Naive B cell (primary cell): ENCODE measurements around the gene FAM131B. TPM values are rescaled to one million over a fixed set of nuclear protein-coding genes. Genes with fewer than 3 reads are reported as not detected.
"Not testable (repeated sequence)": the region's sequence is repeated elsewhere in the genome, so short reads cannot be mapped to it uniquely, and the experiment has no call there.

ENCODE experiments used
- ATAC-seq, 2 donors: fragments of 150-1000 bp; cut with Tn5 transposase; 2 replicates each; pipeline ENCODE4 v1.10.0; 2021; ENCODE audit warnings: low read depth in 2 of 2, mild to moderate bottlenecking in 2 of 2, moderate library complexity in 2 of 2
- DNase-seq: peaks from one replicate; pipeline ENCODE4 v3.0.0; 2022
- H3K27ac Mint-ChIP-seq, 6 donors: one replicate each; pipeline ENCODE4 v1.8.0; 2020 to 2022; ENCODE audit warnings: mild to moderate bottlenecking in 6 of 6, mixed read lengths in 6 of 6, moderate library complexity in 5 of 6, inconsistent platforms in 2 of 6
- H3K27me3 Mint-ChIP-seq, 3 donors: one replicate each; pipeline ENCODE4 v1.8.0; 2021 to 2022; ENCODE audit warnings: mixed read lengths in 3 of 3, mild to moderate bottlenecking in 1 of 3
- H3K36me3 Mint-ChIP-seq, 2 donors: one replicate each; pipeline ENCODE4 v1.8.0; 2020 to 2022; ENCODE audit warnings: mixed read lengths in 2 of 2, inconsistent platforms in 1 of 2, mild to moderate bottlenecking in 1 of 2
- H3K4me1 Mint-ChIP-seq, 3 donors: one replicate each; pipeline ENCODE4 v1.8.0; 2020 to 2022; ENCODE audit warnings: mixed read lengths in 3 of 3, inconsistent platforms in 1 of 3, mild to moderate bottlenecking in 1 of 3, moderate library complexity in 1 of 3
- H3K4me3 Mint-ChIP-seq, 8 donors: one replicate each; pipeline ENCODE4 v1.8.0; 2020 to 2022; ENCODE audit warnings: mild to moderate bottlenecking in 8 of 8, mixed read lengths in 8 of 8, moderate library complexity in 8 of 8, inconsistent platforms in 2 of 8
- H3K9me3 Mint-ChIP-seq, 7 donors: one replicate each; pipeline ENCODE4 v1.8.0; 2020 to 2022; ENCODE audit warnings: mixed read lengths in 7 of 7, mild to moderate bottlenecking in 5 of 7, inconsistent platforms in 2 of 7, moderate library complexity in 1 of 7
- polyA plus RNA-seq, 6 donors: library from polyadenylated mRNA; unstranded; fragments of 300-500 nt; fragmentation: Illumina TruSeq; gene quantifications; one replicate each; pipeline ENCODE4 v1.2.3, GENCODE V29; 2021; ENCODE audit warnings: low read depth in 6 of 6

FAM131B gene
- not detected for polyA plus RNA-seq

- Mint-ChIP-seq H3K4me1 (peaks cover 0 to 19% (median 17%) of the 10 kb centered on the region in 3 donors), H3K9me3 (no peaks in the 10 kb centered on the region), H3K4me3 (peak within 1 kb of the TSS; percentile 64 to 90 (median 84)), H3K27me3 (peaks cover 56 to 79% (median 73%) of the 10 kb centered on the region in 3 donors), H3K36me3 (peaks cover 0 to 12% of the 10 kb centered on the region in 2 donors), H3K27ac (peak within 1 kb of the TSS in 1 of 6 donors; percentile 69)
- DNase-seq (no peak), ATAC-seq (peak; percentile 63 to 67)
These were observed at the start of gene FAM131B for GRCh38 chr7:143362131-143363015. Gene FAM131B (minus strand): TSS chr7:143362713. CDS start chr7:143362603, 110 bp downstream.

DNA sequence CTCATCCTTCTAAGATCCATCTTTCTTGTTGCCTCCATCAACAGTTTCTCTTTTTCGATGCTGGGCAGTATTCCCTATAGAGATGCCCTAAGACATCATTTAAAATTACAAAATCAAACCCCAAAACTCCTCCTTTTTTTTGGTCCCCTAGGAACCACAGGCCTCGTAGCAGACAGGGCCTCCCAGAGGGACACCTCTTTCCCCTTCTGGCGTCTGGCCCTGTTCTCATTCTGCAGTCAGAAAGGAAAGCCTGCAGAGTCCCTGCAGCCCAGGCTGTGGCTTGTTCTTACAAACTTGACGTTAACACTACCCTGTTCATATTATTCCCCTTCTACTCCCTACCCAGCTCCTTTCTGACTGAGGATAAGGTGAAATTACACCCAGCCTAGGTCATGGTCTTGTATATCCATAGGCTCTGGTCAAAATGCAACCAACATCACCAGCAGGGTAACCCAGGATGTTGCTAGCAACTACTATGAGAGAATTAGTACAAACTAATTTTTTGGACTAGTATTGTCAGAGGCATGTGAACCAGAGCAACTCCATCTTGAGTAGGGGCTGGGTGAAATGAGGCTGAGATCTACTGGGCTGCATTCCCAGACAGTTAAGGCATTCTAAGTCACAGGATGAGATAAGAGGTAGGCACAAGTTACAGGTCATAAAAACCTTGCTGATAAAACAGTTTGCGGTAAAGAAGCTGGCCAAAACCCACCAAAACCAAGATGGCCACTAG is 49.6 kb upstream of the FAM131B start:
- Mint-ChIP-seq H3K27me3 (peaks cover 56 to 67% (median 61%) of the 10 kb centered on the region in 3 donors), H3K9me3 (no peaks in the 10 kb centered on the region), H3K36me3 (no peaks in the 10 kb centered on the region), H3K4me3 (no peak overlapping the region), H3K4me1 (peaks cover 24 to 34% (median 32%) of the 10 kb centered on the region in 3 donors), H3K27ac (peak overlapping the region in 1 of 6 donors; percentile 0)
- ATAC-seq (no peak), DNase-seq (no peak)

DNA sequence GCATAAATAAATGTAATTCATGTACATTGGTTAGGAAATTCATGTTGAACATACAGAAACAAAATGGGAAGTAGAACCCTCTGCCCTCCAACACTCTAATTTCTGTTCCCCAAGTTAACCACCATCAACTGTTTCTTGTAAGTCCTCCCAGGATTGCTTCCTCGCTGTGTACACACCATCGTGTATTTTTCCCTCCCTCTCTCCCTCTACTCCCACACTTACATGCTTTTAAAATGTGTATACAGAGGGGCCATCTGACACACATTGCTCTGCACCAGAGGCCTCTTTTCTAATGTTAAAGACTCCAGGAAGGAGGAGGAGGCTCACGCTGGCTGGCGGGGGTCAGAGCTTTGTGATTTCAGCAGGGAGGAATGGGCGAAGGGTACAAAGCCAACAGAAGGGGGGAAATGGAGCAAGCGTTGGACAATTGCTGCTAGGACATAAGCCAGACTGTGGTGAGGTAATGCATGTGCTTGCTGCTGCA is 48.0 kb upstream of the FAM131B start:
- Mint-ChIP-seq H3K4me1 (peaks cover 24 to 34% (median 32%) of the 10 kb centered on the region in 3 donors), H3K27me3 (peaks cover 44 to 60% (median 55%) of the 10 kb centered on the region in 3 donors), H3K9me3 (no peaks in the 10 kb centered on the region), H3K27ac (peak overlapping the region in 1 of 6 donors; percentile 93), H3K36me3 (no peaks in the 10 kb centered on the region), H3K4me3 (peak overlapping the region in 3 of 8 donors; percentile 11 to 61 (median 41))
- DNase-seq (no peak), ATAC-seq (no peak)

DNA sequence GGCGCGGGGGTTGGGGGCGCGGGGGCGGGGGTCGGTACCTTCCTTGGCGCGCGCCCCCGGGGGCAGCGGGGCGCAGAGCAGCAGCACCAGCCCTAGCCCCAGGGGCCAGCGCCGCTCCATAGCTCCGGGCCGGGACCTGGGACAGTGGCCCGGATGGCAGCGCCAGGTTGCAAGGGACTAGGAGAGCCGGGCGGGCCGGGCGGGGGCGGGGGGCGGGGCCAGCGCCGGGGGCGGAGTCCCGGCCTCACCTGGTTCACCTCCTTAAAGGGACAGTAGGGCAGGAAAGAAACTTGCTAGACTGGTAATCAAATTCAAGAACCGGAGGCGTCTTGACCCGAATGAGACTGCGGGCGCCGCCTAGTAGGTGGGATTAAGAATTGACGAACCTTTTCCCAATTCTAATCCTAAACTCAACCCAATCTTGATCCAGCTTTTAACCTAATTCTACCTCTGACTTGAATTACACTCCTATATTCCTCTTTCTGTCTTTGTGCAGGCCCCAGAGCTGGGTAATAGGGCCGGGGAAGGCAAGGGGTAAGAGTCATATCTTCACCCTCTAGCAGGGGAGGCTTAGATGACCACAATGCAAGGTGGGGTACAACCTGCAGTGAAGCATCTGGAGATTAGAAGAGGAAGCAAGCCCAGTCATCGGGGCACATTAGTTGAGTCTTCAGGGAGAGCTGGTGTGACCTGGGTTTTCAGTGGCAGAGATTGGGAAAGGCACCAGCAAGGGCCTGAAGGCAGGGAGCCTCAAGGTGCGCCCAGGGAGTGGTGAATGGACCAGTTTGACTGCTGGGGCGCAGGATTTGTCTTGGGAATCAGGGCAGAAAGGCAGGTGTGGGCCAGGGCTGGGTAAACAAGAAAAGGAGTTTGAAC is 46.4 kb upstream of the FAM131B start, which contains the start of gene EPHA1:
Gene EPHA1, minus strand, starts transcription at position 171 of the 876 bp plus-strand sequence. Its CDS starts 51 bp downstream, at position 120.
- ATAC-seq (peak; percentile 64 to 72), DNase-seq (no peak)
- no peaks in the 10 kb centered on the region for H3K36me3 Mint-ChIP-seq
- peaks cover 39 to 47% (median 43%) of the 10 kb centered on the region in 3 donors for H3K27me3 Mint-ChIP-seq
- H3K9me3 Mint-ChIP-seq, result no peaks in the 10 kb centered on the region
- H3K27ac Mint-ChIP-seq, result peak within 1 kb of the TSS in 2 of 6 donors; percentile 51 to 89
- peaks cover 24 to 34% (median 32%) of the 10 kb centered on the region in 3 donors for H3K4me1 Mint-ChIP-seq
- H3K4me3 Mint-ChIP-seq, result peak within 1 kb of the TSS; percentile 26 to 88 (median 76)

GRCh38 chr7:143408252-143408685 is 45.8 kb upstream of the FAM131B start:
- Mint-ChIP-seq H3K9me3 (no peaks in the 10 kb centered on the region), H3K4me3 (peak overlapping the region in 6 of 8 donors; percentile 23 to 86 (median 76)), H3K4me1 (peaks cover 24 to 34% (median 32%) of the 10 kb centered on the region in 3 donors), H3K36me3 (no peaks in the 10 kb centered on the region), H3K27ac (peak overlapping the region in 1 of 6 donors; percentile 51), H3K27me3 (peaks cover 37 to 44% (median 39%) of the 10 kb centered on the region in 3 donors)
- no peak for DNase-seq
- no peak for ATAC-seq

DNA sequence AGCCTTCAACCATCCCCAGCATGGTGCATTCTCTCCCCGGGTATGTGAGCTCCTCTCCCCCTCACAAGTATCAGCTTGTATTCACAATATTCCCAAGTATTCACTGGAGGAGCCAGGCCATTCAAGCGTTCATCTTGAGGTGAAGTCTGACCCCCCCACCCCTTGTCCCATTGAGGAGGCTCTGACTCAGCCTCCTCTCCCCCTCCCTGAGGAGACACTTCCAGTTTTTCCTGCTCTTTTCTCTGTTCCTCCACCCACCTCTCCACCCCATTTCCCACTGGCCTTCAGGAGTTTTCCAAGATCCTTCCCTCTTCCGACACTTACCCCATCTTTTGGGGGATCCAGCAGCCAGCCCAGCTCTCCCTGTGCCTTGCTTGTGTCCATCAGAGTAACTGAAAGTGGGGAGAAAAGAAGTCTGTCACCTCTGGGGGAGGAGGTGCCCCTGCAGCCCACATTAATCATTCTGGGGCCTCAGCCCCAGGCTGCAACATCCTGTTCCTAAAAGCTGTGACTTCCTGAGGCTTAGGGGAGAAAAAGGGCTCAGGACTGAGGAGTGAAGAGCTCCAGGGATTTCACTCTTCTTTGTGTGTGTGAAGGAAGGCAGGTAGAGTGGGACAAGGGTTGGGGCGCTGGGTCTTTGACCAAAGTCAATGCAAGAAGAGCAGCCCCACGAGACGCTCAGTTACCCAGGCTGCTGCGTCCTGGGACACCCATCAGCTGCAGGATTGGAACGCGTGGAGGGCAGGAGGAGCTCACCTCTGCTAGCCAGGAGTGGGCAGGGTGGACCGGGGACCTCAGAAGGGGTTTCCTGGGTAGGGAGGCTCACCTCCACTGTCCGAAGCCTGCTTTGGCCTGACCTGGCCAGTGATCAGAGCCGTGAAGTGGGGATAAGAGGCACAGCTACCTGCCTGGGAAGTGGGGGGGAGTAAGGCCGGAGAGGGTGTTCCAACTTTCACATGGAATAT is 45.1 kb upstream of the FAM131B start:
- Mint-ChIP-seq H3K27me3 (peaks cover 30 to 37% (median 32%) of the 10 kb centered on the region in 3 donors), H3K9me3 (no peaks in the 10 kb centered on the region), H3K4me1 (peaks cover 24 to 34% (median 32%) of the 10 kb centered on the region in 3 donors), H3K36me3 (no peaks in the 10 kb centered on the region), H3K27ac (peak overlapping the region in 4 of 6 donors; percentile 16 to 89 (median 67)), H3K4me3 (peak overlapping the region in 7 of 8 donors; percentile 70 to 86 (median 77))
- ATAC-seq (no peak), DNase-seq (no peak)

- Mint-ChIP-seq H3K9me3 (no peaks in the 10 kb centered on the region), H3K4me3 (no peak overlapping the region), H3K4me1 (peaks cover 24 to 34% (median 32%) of the 10 kb centered on the region in 3 donors), H3K27me3 (peaks cover 15 to 22% (median 21%) of the 10 kb centered on the region in 3 donors), H3K27ac (no peak overlapping the region), H3K36me3 (no peaks in the 10 kb centered on the region)
- DNase-seq (no peak), ATAC-seq (no peak)
These were observed 43.5 kb upstream of the FAM131B start for GRCh38 chr7:143406002-143406357.

GRCh38 chr7:143405173-143406001 is 42.9 kb upstream of the FAM131B start:
- Mint-ChIP-seq H3K9me3 (no peaks in the 10 kb centered on the region), H3K27me3 (peaks cover 12 to 21% (median 16%) of the 10 kb centered on the region in 3 donors), H3K4me3 (peak overlapping the region in 1 of 8 donors; percentile 53), H3K27ac (peak overlapping the region in 2 of 6 donors; percentile 14 to 58), H3K4me1 (peaks cover 19 to 28% (median 28%) of the 10 kb centered on the region in 3 donors), H3K36me3 (no peaks in the 10 kb centered on the region)
- ATAC-seq, result no peak
- no peak for DNase-seq

DNA sequence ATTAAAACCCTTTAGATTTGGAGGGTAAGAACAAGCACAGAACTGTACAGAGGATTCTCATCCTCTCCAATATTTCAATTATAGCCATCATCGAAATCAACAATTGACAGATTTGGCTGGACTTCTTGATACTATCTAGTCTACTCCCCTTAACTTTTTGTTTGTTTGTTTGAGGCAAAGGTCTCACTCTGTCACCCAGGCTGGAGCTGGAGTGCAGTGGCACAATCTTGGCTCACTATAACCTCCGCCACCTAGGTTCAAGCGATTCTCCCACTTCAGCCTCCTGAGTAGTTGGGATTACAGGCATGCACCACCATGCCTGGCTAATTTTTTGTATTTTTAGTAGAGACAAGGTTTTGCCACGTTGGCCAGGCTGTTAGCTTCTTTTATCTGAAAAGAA is 39.7 kb upstream of the FAM131B start:
- H3K9me3 Mint-ChIP-seq, H3K4me1 Mint-ChIP-seq: not testable (repeated sequence)
- peak overlapping the region in 1 of 6 donors; percentile 77 for H3K27ac Mint-ChIP-seq

DNA sequence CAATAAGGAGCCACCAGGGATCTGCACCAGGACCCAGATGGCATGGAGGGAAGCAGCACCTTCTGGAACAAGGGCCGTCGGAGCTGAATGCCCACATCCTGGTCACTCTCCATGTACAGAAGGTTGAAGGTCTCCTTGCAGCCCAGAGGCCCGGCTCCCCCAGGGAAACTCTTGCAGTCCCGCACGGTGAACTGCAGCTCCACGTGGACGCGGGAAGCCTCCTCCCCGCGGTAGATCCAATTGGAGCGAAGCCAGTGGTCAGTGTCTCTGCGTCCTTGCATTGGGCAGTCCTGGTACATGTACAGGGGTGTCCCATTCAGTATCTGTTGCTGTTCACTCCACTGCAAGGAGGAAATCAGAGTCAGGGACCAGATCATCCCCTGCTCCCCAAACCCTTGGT is 38.8 kb upstream of the FAM131B start:
- H3K36me3 Mint-ChIP-seq, result no peaks in the 10 kb centered on the region
- no peak for ATAC-seq
- no peaks in the 10 kb centered on the region for H3K9me3 Mint-ChIP-seq
- no peaks in the 10 kb centered on the region for H3K27me3 Mint-ChIP-seq
- no peak for DNase-seq
- no peak overlapping the region for H3K27ac Mint-ChIP-seq
- H3K4me3 Mint-ChIP-seq, result no peak overlapping the region
- H3K4me1 Mint-ChIP-seq, result no peaks in the 10 kb centered on the region

More for the DNA sequence above, 39.7 kb upstream of the FAM131B start:
- H3K36me3 Mint-ChIP-seq, ATAC-seq, H3K27me3 Mint-ChIP-seq, DNase-seq, H3K4me3 Mint-ChIP-seq: not testable (repeated sequence)

GRCh38 chr7:143399642-143400041 is 37.1 kb upstream of the FAM131B start:
- H3K36me3 Mint-ChIP-seq, result no peaks in the 10 kb centered on the region
- peak overlapping the region in 2 of 8 donors; percentile 29 to 35 for H3K4me3 Mint-ChIP-seq
- ATAC-seq (no peak), DNase-seq (no peak)
- H3K27me3 Mint-ChIP-seq, result peaks cover 0 to 8% (median 0%) of the 10 kb centered on the region in 3 donors
- peak overlapping the region in 1 of 6 donors; percentile 14 for H3K27ac Mint-ChIP-seq
- H3K4me1 Mint-ChIP-seq, result peaks cover 0 to 6% (median 4%) of the 10 kb centered on the region in 3 donors
- no peaks in the 10 kb centered on the region for H3K9me3 Mint-ChIP-seq
